H1 (cell line): ENCODE measurements around the gene ARHGEF18. TPM values are rescaled to one million over a fixed set of nuclear protein-coding genes. Genes with fewer than 3 reads are reported as not detected.

ENCODE experiments used
- CBX5 ChIP-seq: fragments of 300-800, 300-1000 bp; sonication (generic); IDR thresholded peaks from 2 replicates; pipeline ENCODE4 v1.7.1; 2016; ENCODE audit warnings: antibody characterized with exemption, low read length, low read depth
- HDAC2 ChIP-seq, 2 experiments: fragments of 300-600 bp in 1 of 2; sonication (generic) in 1 of 2; IDR thresholded peaks; 2 replicates each; pipeline ENCODE4 v1.6.1; 2011 to 2012; ENCODE audit warnings: low read depth in 2 of 2, low read length in 2 of 2, mild to moderate bottlenecking in 2 of 2, moderate library complexity in 2 of 2, borderline replicate concordance in 1 of 2, inconsistent platforms in 1 of 2
- JUND ChIP-seq: IDR thresholded peaks from 2 replicates; pipeline ENCODE4 v1.6.1; 2011; ENCODE audit warnings: mild to moderate bottlenecking, improper control_type of control experiment, low read length
- SIX5 ChIP-seq: IDR thresholded peaks from 2 replicates; pipeline ENCODE4 v1.6.1; 2011; ENCODE audit warnings: mild to moderate bottlenecking, low read depth, low read length
- SP4 ChIP-seq: IDR thresholded peaks from 2 replicates; pipeline ENCODE4 v1.6.1; 2012; ENCODE audit warnings: low read length, inconsistent platforms
- TBP ChIP-seq: IDR thresholded peaks from 2 replicates; pipeline ENCODE4 v1.6.1; 2011; ENCODE audit warnings: low read depth, low read length, improper control_type of control experiment
- polyA plus RNA-seq, 7 experiments: library from polyadenylated mRNA; depleted of rRNA in 3 of 7; stranded (reverse) in 5 of 7; unstranded in 2 of 7; fragments of >200 nt in 5 of 7; fragments of 200-250 nt in 2 of 7; gene quantifications; 1 replicate in 5 of 7; 2 replicates in 1 of 7; 4 replicates in 1 of 7; pipeline versions ENCODE4 v1.2.1 to v1.2.3, GENCODE V29; 2011 to 2013; ENCODE audit warnings: missing spikeins in 2 of 7, mixed read lengths in 2 of 7
- total RNA-seq: library from RNA; stranded (reverse); fragmentation: NEBNext Ultra II Directional; extraction: Animal tissue kit (Norgen Biotek cat#: 25700); gene quantifications from 2 replicates; pipeline ENCODE4 v1.2.1, GENCODE V29; 2021

The ARHGEF18 gene
- total and polyA plus RNA-seq, 2 of the 8 experiments (the other 6 are each of a cell fraction or from before 2014, with no cell fraction given), result 12.2 to 35.9 TPM

DNA sequence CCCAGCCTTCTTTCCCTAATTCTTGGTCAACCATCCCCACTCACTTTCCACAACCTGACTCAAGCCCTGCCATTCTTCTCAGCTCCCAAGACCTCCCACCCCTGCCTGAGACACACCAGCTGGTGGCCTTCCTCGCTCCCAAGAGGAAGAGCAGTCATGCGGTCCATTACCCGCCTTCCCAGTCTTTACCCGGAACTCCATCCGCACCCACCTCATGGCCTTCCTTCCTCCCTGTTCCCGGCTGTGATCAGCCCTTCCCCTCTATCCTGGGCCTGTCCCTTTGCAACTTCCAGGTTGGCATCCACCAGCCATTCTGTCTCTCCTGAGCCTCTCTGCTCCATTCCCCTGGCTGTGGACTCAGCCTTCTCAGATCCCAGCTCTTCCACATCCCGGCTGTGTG lies 35.9 kb upstream of the ARHGEF18 start (continued):
- TF ChIP-seq TBP, result no peak
- TF ChIP-seq JUND, result no peak
- no peak for TF ChIP-seq SIX5
- no peak for TF ChIP-seq SP4
- TF ChIP-seq HDAC2 (IDR thresholded peaks at IDR 0.05; ENCODE audit: borderline replicate concordance in 1 of 2, low read depth in 2 of 2, low read length in 2 of 2), result no peak
- no peak for TF ChIP-seq CBX5
